22Rv1 (cell line): ENCODE measurements around the gene NUP210.

Experiments
- CTCF ChIP-seq: fragments of 450-650 bp; IDR thresholded peaks from 2 replicates; pipeline ENCODE4 v1.5.1; 2017; ENCODE audit warnings: mild to moderate bottlenecking
- ZFX ChIP-seq: fragments of 450-650 bp; IDR thresholded peaks from 2 replicates; pipeline ENCODE4 v1.6.1; 2017; ENCODE audit warnings: antibody characterized with exemption, borderline replicate concordance

- TF ChIP-seq CTCF (no peak), ZFX (no peak)
Observed at GRCh38 chr3:13282358-13282985, 137.7 kb downstream of the NUP210 start.
